ENCODE results near the gene PM20D1. TPM values are rescaled to one million over a fixed set of nuclear protein-coding genes. Genes with fewer than 3 reads are reported as not detected.

Gene PM20D1
- total and polyA plus RNA-seq, 3 experiments from 2014 or later: 0.31 to 2.6 (median 0.38) TPM

GRCh38 chr1:205810448-205811157 is 39.3 kb downstream of the PM20D1 start:
- DNase-seq: no peak
- Mint-ChIP-seq H3K4me3 (peak overlapping the region; percentile 52 to 95 (median 91)), H3K9me3 (no peaks in the 10 kb centered on the region), H3K36me3 (peaks cover 10 to 36% (median 10%) of the 10 kb centered on the region in 3 donors), H3K27ac (peak overlapping the region in 6 of 8 donors; percentile 69 to 96 (median 89)), H3K27me3 (no peaks in the 10 kb centered on the region), H3K4me1 (peaks cover 71 to 85% (median 75%) of the 10 kb centered on the region in 3 donors)
- Histone ChIP-seq H3K4me3 (ENCODE audit: low read length) (no peak overlapping the region), H3K36me3 (ENCODE audit: insufficient read depth, low read length) (no peaks in the 10 kb centered on the region), H3K27ac (ENCODE audit: low read depth, low read length) (no peak overlapping the region), H3K9me3 (ENCODE audit: low read length) (no peaks in the 10 kb centered on the region), H3K4me1 (ENCODE audit: insufficient read depth, low read length) (peaks cover 68% of the 10 kb centered on the region), H3K27me3 (ENCODE audit: insufficient read depth, low read length, poor library complexity, severe bottlenecking) (peaks cover 3% of the 10 kb centered on the region)
- POLR2A ChIA-PET: interaction anchor here (0.6 to 2.0 kb wide), 2 partner anchors 35 to 1060 kb away, joined by 4 to 7 read pairs; partner anchors contain the start of gene RAB29
- CTCF ChIA-PET: interaction anchor here (1.1 to 1.3 kb wide), 6 partner anchors 9 to 167 kb away, joined by 3 to 5 read pairs (median 3); no protein-coding TSS in a partner anchor

GRCh38 chr1:205809942-205810345 is 40.0 kb downstream of the PM20D1 start:
- H3K4me1 Mint-ChIP-seq: peaks cover 77 to 89% (median 82%) of the 10 kb centered on the region in 3 donors
- H3K9me3 Mint-ChIP-seq: no peaks in the 10 kb centered on the region
- CTCF ChIA-PET: interaction anchor here (0.8 to 1.3 kb wide), 4 partner anchors 8 to 167 kb away, joined by 3 to 5 read pairs (median 4); no protein-coding TSS in a partner anchor
- H3K27me3 ChIP-seq (ENCODE audit: insufficient read depth, low read length, poor library complexity, severe bottlenecking): peaks cover 3% of the 10 kb centered on the region
- H3K4me3 ChIP-seq (ENCODE audit: low read length): no peak overlapping the region
- H3K4me1 ChIP-seq (ENCODE audit: insufficient read depth, low read length): peaks cover 75% of the 10 kb centered on the region
- H3K36me3 ChIP-seq (ENCODE audit: insufficient read depth, low read length): no peaks in the 10 kb centered on the region
- no peak for DNase-seq
- no peaks in the 10 kb centered on the region for H3K27me3 Mint-ChIP-seq
- peaks cover 10 to 36% (median 10%) of the 10 kb centered on the region in 3 donors for H3K36me3 Mint-ChIP-seq
- H3K27ac Mint-ChIP-seq: peak overlapping the region in 2 of 8 donors; percentile 71 to 92
- POLR2A ChIA-PET: interaction anchor here (2.0 kb wide), 1 partner anchor 35 kb away, joined by 4 read pairs; the partner anchor contains the start of gene RAB29
- H3K27ac ChIP-seq (ENCODE audit: low read depth, low read length): no peak overlapping the region
- peak overlapping the region in 5 of 7 donors; percentile 38 to 95 (median 60) for H3K4me3 Mint-ChIP-seq
- H3K9me3 ChIP-seq (ENCODE audit: low read length): no peaks in the 10 kb centered on the region

GRCh38 chr1:205809469-205809868 is 40.5 kb downstream of the PM20D1 start:
- H3K9me3 Mint-ChIP-seq: no peaks in the 10 kb centered on the region
- peak overlapping the region; percentile 24 to 79 (median 48) for H3K4me3 Mint-ChIP-seq
- no peak overlapping the region for H3K27ac ChIP-seq (ENCODE audit: low read depth, low read length)
- peaks cover 10 to 38% (median 12%) of the 10 kb centered on the region in 3 donors for H3K36me3 Mint-ChIP-seq
- POLR2A ChIA-PET: no interaction called here
- H3K4me3 ChIP-seq (ENCODE audit: low read length): no peak overlapping the region
- H3K27ac Mint-ChIP-seq: peak overlapping the region in 4 of 8 donors; percentile 43 to 83 (median 61)
- H3K27me3 ChIP-seq (ENCODE audit: insufficient read depth, low read length, poor library complexity, severe bottlenecking): peaks cover 3% of the 10 kb centered on the region
- H3K9me3 ChIP-seq (ENCODE audit: low read length): no peaks in the 10 kb centered on the region
- peaks cover 82 to 89% (median 87%) of the 10 kb centered on the region in 3 donors for H3K4me1 Mint-ChIP-seq
- peaks cover 80% of the 10 kb centered on the region for H3K4me1 ChIP-seq (ENCODE audit: insufficient read depth, low read length)
- H3K27me3 Mint-ChIP-seq: no peaks in the 10 kb centered on the region
- CTCF ChIA-PET: interaction anchor here (0.8 to 1.3 kb wide), 2 partner anchors 151 to 168 kb away, joined by 3 read pairs; no protein-coding TSS in a partner anchor
- no peak for DNase-seq
- no peaks in the 10 kb centered on the region for H3K36me3 ChIP-seq (ENCODE audit: insufficient read depth, low read length)

GRCh38 chr1:205805082-205805711 is 44.7 kb downstream of the PM20D1 start:
- H3K9me3 ChIP-seq (ENCODE audit: low read length): no peaks in the 10 kb centered on the region
- H3K27me3 ChIP-seq (ENCODE audit: insufficient read depth, low read length, poor library complexity, severe bottlenecking): no peaks in the 10 kb centered on the region
- no peaks in the 10 kb centered on the region for H3K36me3 ChIP-seq (ENCODE audit: insufficient read depth, low read length)
- peak overlapping the region; percentile 44 to 90 (median 78) for H3K27ac Mint-ChIP-seq
- ChIA-PET CTCF (interaction anchor here (0.9 to 3.4 kb wide), 5 partner anchors 13 to 172 kb away, joined by 3 to 10 read pairs (median 3); no protein-coding TSS in a partner anchor), POLR2A (interaction anchor here (0.9 kb wide), 1 partner anchor 30 kb away, joined by 3 read pairs; the partner anchor contains the start of gene RAB29)
- peak in 1 of 5 donors; percentile 20 for DNase-seq
- H3K36me3 Mint-ChIP-seq: peaks cover 3 to 34% (median 8%) of the 10 kb centered on the region in 3 donors
- H3K27ac ChIP-seq (ENCODE audit: low read depth, low read length): no peak overlapping the region
- peaks cover 64 to 77% (median 66%) of the 10 kb centered on the region in 3 donors for H3K4me1 Mint-ChIP-seq
- H3K4me1 ChIP-seq (ENCODE audit: insufficient read depth, low read length): peaks cover 51% of the 10 kb centered on the region
- H3K27me3 Mint-ChIP-seq: no peaks in the 10 kb centered on the region
- no peak overlapping the region for H3K4me3 ChIP-seq (ENCODE audit: low read length)
- peak overlapping the region in 6 of 7 donors; percentile 60 to 72 (median 66) for H3K4me3 Mint-ChIP-seq
- H3K9me3 Mint-ChIP-seq: no peaks in the 10 kb centered on the region

- H3K4me3 Mint-ChIP-seq: peak overlapping the region in 3 of 7 donors; percentile 21 to 68 (median 62)
- DNase-seq: no peak
- H3K4me1 Mint-ChIP-seq: peaks cover 59 to 71% (median 60%) of the 10 kb centered on the region in 3 donors
- Histone ChIP-seq H3K4me3 (ENCODE audit: low read length) (no peak overlapping the region), H3K4me1 (ENCODE audit: insufficient read depth, low read length) (peaks cover 45% of the 10 kb centered on the region), H3K36me3 (ENCODE audit: insufficient read depth, low read length) (no peaks in the 10 kb centered on the region), H3K9me3 (ENCODE audit: low read length) (no peaks in the 10 kb centered on the region), H3K27ac (ENCODE audit: low read depth, low read length) (no peak overlapping the region), H3K27me3 (ENCODE audit: insufficient read depth, low read length, poor library complexity, severe bottlenecking) (no peaks in the 10 kb centered on the region)
- H3K9me3 Mint-ChIP-seq: no peaks in the 10 kb centered on the region
- H3K27ac Mint-ChIP-seq: peak overlapping the region in 7 of 8 donors; percentile 15 to 88 (median 78)
- no peaks in the 10 kb centered on the region for H3K27me3 Mint-ChIP-seq
- H3K36me3 Mint-ChIP-seq: peaks cover 3 to 34% (median 10%) of the 10 kb centered on the region in 3 donors
- ChIA-PET CTCF (interaction anchor here (1.0 to 3.4 kb wide), 3 partner anchors 13 to 173 kb away, joined by 3 to 10 read pairs (median 7); no protein-coding TSS in a partner anchor), POLR2A (interaction anchor here (0.9 kb wide), 1 partner anchor 29 kb away, joined by 3 read pairs; the partner anchor contains the start of gene RAB29)
Measured at GRCh38 chr1:205804605-205805004, 45.3 kb downstream of the PM20D1 start.

GRCh38 chr1:205803986-205804385 is 45.9 kb downstream of the PM20D1 start:
- H3K9me3 Mint-ChIP-seq: no peaks in the 10 kb centered on the region
- peak overlapping the region in 1 of 7 donors; percentile 33 for H3K4me3 Mint-ChIP-seq
- ChIA-PET CTCF (interaction anchor here (1.5 to 3.4 kb wide), 2 partner anchors 12 to 173 kb away, joined by 7 to 10 read pairs; no protein-coding TSS in a partner anchor), POLR2A (no interaction called here)
- peak overlapping the region in 5 of 8 donors; percentile 4 to 79 (median 44) for H3K27ac Mint-ChIP-seq
- Histone ChIP-seq H3K4me1 (ENCODE audit: insufficient read depth, low read length) (peaks cover 39% of the 10 kb centered on the region), H3K36me3 (ENCODE audit: insufficient read depth, low read length) (peaks cover 4% of the 10 kb centered on the region), H3K27me3 (ENCODE audit: insufficient read depth, low read length, poor library complexity, severe bottlenecking) (no peaks in the 10 kb centered on the region), H3K27ac (ENCODE audit: low read depth, low read length) (no peak overlapping the region), H3K9me3 (ENCODE audit: low read length) (no peaks in the 10 kb centered on the region), H3K4me3 (ENCODE audit: low read length) (no peak overlapping the region)
- no peaks in the 10 kb centered on the region for H3K27me3 Mint-ChIP-seq
- DNase-seq: no peak
- peaks cover 52 to 65% (median 54%) of the 10 kb centered on the region in 3 donors for H3K4me1 Mint-ChIP-seq
- H3K36me3 Mint-ChIP-seq: peaks cover 0 to 37% (median 9%) of the 10 kb centered on the region in 3 donors

GRCh38 chr1:205802060-205802459 is 47.9 kb downstream of the PM20D1 start:
- H3K27ac Mint-ChIP-seq: peak overlapping the region in 4 of 8 donors; percentile 23 to 63 (median 50)
- peaks cover 12 to 45% (median 15%) of the 10 kb centered on the region in 3 donors for H3K36me3 Mint-ChIP-seq
- DNase-seq: no peak

More at GRCh38 chr1:205802060-205802459, 47.9 kb downstream of the PM20D1 start:
- Mint-ChIP-seq H3K4me3 (no peak overlapping the region), H3K9me3 (no peaks in the 10 kb centered on the region), H3K27me3 (no peaks in the 10 kb centered on the region), H3K4me1 (peaks cover 35 to 47% (median 39%) of the 10 kb centered on the region in 3 donors)
- peaks cover 20% of the 10 kb centered on the region for H3K36me3 ChIP-seq (ENCODE audit: insufficient read depth, low read length)
- no peak overlapping the region for H3K4me3 ChIP-seq (ENCODE audit: low read length)
- H3K4me1 ChIP-seq (ENCODE audit: insufficient read depth, low read length): peaks cover 30% of the 10 kb centered on the region
- no peak overlapping the region for H3K27ac ChIP-seq (ENCODE audit: low read depth, low read length)
- no peaks in the 10 kb centered on the region for H3K9me3 ChIP-seq (ENCODE audit: low read length)
- ChIA-PET CTCF (interaction anchor here (1.1 to 1.3 kb wide), 2 partner anchors 9 to 175 kb away, joined by 4 to 5 read pairs; no protein-coding TSS in a partner anchor), POLR2A (no interaction called here)
- no peaks in the 10 kb centered on the region for H3K27me3 ChIP-seq (ENCODE audit: insufficient read depth, low read length, poor library complexity, severe bottlenecking)
